Colonic mucosa (tissue), 4 donors: Measurements from ENCODE around the gene AOX1. TPM values are rescaled to one million over a fixed set of nuclear protein-coding genes. Genes with fewer than 3 reads are reported as not detected.

Experiments used
- DNase-seq: peaks from one replicate; pipeline ENCODE4 v3.0.0-alpha.2; 2020
- H3K27ac ChIP-seq: fragments of 200-600 bp; one replicate; pipeline ENCODE4 v1.8.0; 2021
- H3K27me3 ChIP-seq: fragments of 200-600 bp; one replicate; pipeline ENCODE4 v1.8.0; 2021
- H3K36me3 ChIP-seq: fragments of 200-600 bp; one replicate; pipeline ENCODE4 v1.8.0; 2021
- H3K4me1 ChIP-seq: fragments of 200-600 bp; one replicate; pipeline ENCODE4 v1.8.0; 2021; ENCODE audit warnings: mild to moderate bottlenecking
- H3K4me3 ChIP-seq: fragments of 200-600 bp; one replicate; pipeline ENCODE4 v1.8.0; 2021
- H3K9ac ChIP-seq, 2 donors: one replicate each; pipeline ENCODE4 v1.7.0; 2013; ENCODE audit warnings: control low read depth in 2 of 2, low read depth in 2 of 2, low read length in 2 of 2
- H3K9me3 ChIP-seq: fragments of 200-600 bp; one replicate; pipeline ENCODE4 v1.8.0; 2021
- CTCF ChIP-seq: fragments of 200-600 bp; IDR thresholded peaks from one replicate; pipeline ENCODE4 v1.8.0; 2022; ENCODE audit warnings: antibody characterized with exemption, mild to moderate bottlenecking
- intact Hi-C: fragments of 100-400 bp; cut with DNase I; formaldehyde crosslinking; loops from one replicate; pipeline ENCODE4 v1.14.1; 2022
- total RNA-seq, 2 donors: library from RNA; stranded (reverse); fragmentation: NEBNext Ultra II Directional in 1 of 2; extraction: Animal tissue kit (Norgen Biotek cat#: 25700) in 1 of 2; gene quantifications; one replicate each; pipeline ENCODE4 v1.2.1, GENCODE V29; 2021
- donor health status: healthy.
- donor health status: DM: no; HTN: no; CAD: no.
- donor health status: DM: no; HTN: no; CAD: no.

Gene AOX1
- total RNA-seq, 2 donors from 2014 or later = 2.9 to 3.3 TPM

- no peaks in the 10 kb centered on the region for H3K4me1 ChIP-seq
- intact Hi-C loops = no loop called here
- H3K36me3 ChIP-seq = no peaks in the 10 kb centered on the region
- no peak overlapping the region for H3K9ac ChIP-seq
- no peaks in the 10 kb centered on the region for H3K27me3 ChIP-seq
- no peak overlapping the region for H3K4me3 ChIP-seq
- TF ChIP-seq CTCF = no peak
- no peaks in the 10 kb centered on the region for H3K9me3 ChIP-seq
- DNase-seq = no peak
- no peak overlapping the region for H3K27ac ChIP-seq
Observed at GRCh38 chr2:200698217-200698616, 112.4 kb downstream of the AOX1 start.

- Histone ChIP-seq H3K9ac (no peak overlapping the region), H3K27me3 (no peaks in the 10 kb centered on the region), H3K27ac (no peak overlapping the region), H3K36me3 (no peaks in the 10 kb centered on the region), H3K9me3 (no peaks in the 10 kb centered on the region), H3K4me1 (no peaks in the 10 kb centered on the region), H3K4me3 (no peak overlapping the region)
- TF ChIP-seq CTCF = no peak
- no peak for DNase-seq
- intact Hi-C loops = no loop called here
Observed at GRCh38 chr2:200699310-200699709, 113.5 kb downstream of the AOX1 start.

- no peak for TF ChIP-seq CTCF
- no peak overlapping the region for H3K9ac ChIP-seq
- no peak overlapping the region for H3K27ac ChIP-seq
- no peak overlapping the region for H3K4me3 ChIP-seq
- no peaks in the 10 kb centered on the region for H3K9me3 ChIP-seq
- no peak for DNase-seq
- H3K27me3 ChIP-seq = no peaks in the 10 kb centered on the region
- no peaks in the 10 kb centered on the region for H3K36me3 ChIP-seq
- intact Hi-C loops = loop anchor here (5.0 to 10.0 kb wide), 2 partner anchors 124 to 216 kb away; no protein-coding TSS in a partner anchor
- H3K4me1 ChIP-seq = no peaks in the 10 kb centered on the region
Observed at GRCh38 chr2:200700856-200701255, 115.0 kb downstream of the AOX1 start.

- H3K4me3 ChIP-seq = no peak overlapping the region
- H3K9ac ChIP-seq = no peak overlapping the region
- no peaks in the 10 kb centered on the region for H3K9me3 ChIP-seq
- H3K4me1 ChIP-seq = no peaks in the 10 kb centered on the region
- no peak for DNase-seq
- no peak overlapping the region for H3K27ac ChIP-seq
- H3K27me3 ChIP-seq = no peaks in the 10 kb centered on the region
- TF ChIP-seq CTCF = no peak
- no peaks in the 10 kb centered on the region for H3K36me3 ChIP-seq
- intact Hi-C loops = loop anchor here (5.0 to 10.0 kb wide), 2 partner anchors 125 to 217 kb away; no protein-coding TSS in a partner anchor
Observed at GRCh38 chr2:200702044-200702443, 116.2 kb downstream of the AOX1 start.

GRCh38 chr2:200702646-200703118, 116.9 kb downstream of the AOX1 start:
- no peaks in the 10 kb centered on the region for H3K27me3 ChIP-seq
- TF ChIP-seq CTCF = no peak

More at GRCh38 chr2:200702646-200703118, 116.9 kb downstream of the AOX1 start:
- intact Hi-C loops = loop anchor here (5.0 to 10.0 kb wide), 2 partner anchors 125 to 218 kb away; no protein-coding TSS in a partner anchor
- Histone ChIP-seq H3K4me3 (no peak overlapping the region), H3K9ac (no peak overlapping the region), H3K27ac (no peak overlapping the region), H3K9me3 (no peaks in the 10 kb centered on the region), H3K36me3 (no peaks in the 10 kb centered on the region), H3K4me1 (no peaks in the 10 kb centered on the region)
- no peak for DNase-seq
